ENCODE data around the gene SLC27A2.
"Not testable (repeated sequence)": the region's sequence is repeated elsewhere in the genome, so short reads cannot be mapped to it uniquely, and the experiment has no call there.

Gene SLC27A2

GRCh38 chr15:50181969-50182218, at the start of gene SLC27A2:
Gene SLC27A2, plus strand, starts transcription at chr15:50182196. Its CDS starts 232 bp downstream, at chr15:50182428.
- DNase-seq = no peak

- not testable (repeated sequence) for DNase-seq
Observed at GRCh38 chr15:50132251-50132984, 49.6 kb upstream of the SLC27A2 start.

- no peak for DNase-seq
Observed at GRCh38 chr15:50134524-50135024, 47.4 kb upstream of the SLC27A2 start.

- peak; percentile 47 for DNase-seq
Observed at GRCh38 chr15:50135031-50135551, 46.9 kb upstream of the SLC27A2 start.

GRCh38 chr15:50137330-50137761, 44.6 kb upstream of the SLC27A2 start:
- DNase-seq = peak; percentile 33

GRCh38 chr15:50137893-50138292, 44.1 kb upstream of the SLC27A2 start:
- no peak for DNase-seq

GRCh38 chr15:50138391-50138790, 43.6 kb upstream of the SLC27A2 start:
- no peak for DNase-seq

GRCh38 chr15:50140098-50140497, 41.9 kb upstream of the SLC27A2 start:
- no peak for DNase-seq

GRCh38 chr15:50140983-50141382, 41.0 kb upstream of the SLC27A2 start:
- no peak for DNase-seq

GRCh38 chr15:50141856-50142255, 40.1 kb upstream of the SLC27A2 start:
- no peak for DNase-seq

GRCh38 chr15:50143255-50143860, 38.6 kb upstream of the SLC27A2 start:
- no peak for DNase-seq

- no peak for DNase-seq
Observed at GRCh38 chr15:50144341-50145120, 37.5 kb upstream of the SLC27A2 start.

- no peak for DNase-seq
Observed at GRCh38 chr15:50145451-50145872, 36.5 kb upstream of the SLC27A2 start.

- no peak for DNase-seq
Observed at GRCh38 chr15:50146632-50147031, 35.4 kb upstream of the SLC27A2 start.

GRCh38 chr15:50148362-50148963, 33.5 kb upstream of the SLC27A2 start:
- DNase-seq = no peak

GRCh38 chr15:50149090-50149489, 32.9 kb upstream of the SLC27A2 start:
- DNase-seq = no peak

GRCh38 chr15:50150349-50150748, 31.6 kb upstream of the SLC27A2 start:
- no peak for DNase-seq

GRCh38 chr15:50150851-50151250, 31.1 kb upstream of the SLC27A2 start:
- no peak for DNase-seq

- DNase-seq = no peak
Observed at GRCh38 chr15:50151476-50151875, 30.5 kb upstream of the SLC27A2 start.

- not testable (repeated sequence) for DNase-seq
Observed at GRCh38 chr15:50158236-50158635, 23.8 kb upstream of the SLC27A2 start.

- no peak for DNase-seq
Observed at GRCh38 chr15:50162969-50163718, 18.9 kb upstream of the SLC27A2 start.

- DNase-seq = no peak
Observed at GRCh38 chr15:50163719-50164410, 18.1 kb upstream of the SLC27A2 start.
